ENCODE results near the gene TMBIM4.

DNA sequence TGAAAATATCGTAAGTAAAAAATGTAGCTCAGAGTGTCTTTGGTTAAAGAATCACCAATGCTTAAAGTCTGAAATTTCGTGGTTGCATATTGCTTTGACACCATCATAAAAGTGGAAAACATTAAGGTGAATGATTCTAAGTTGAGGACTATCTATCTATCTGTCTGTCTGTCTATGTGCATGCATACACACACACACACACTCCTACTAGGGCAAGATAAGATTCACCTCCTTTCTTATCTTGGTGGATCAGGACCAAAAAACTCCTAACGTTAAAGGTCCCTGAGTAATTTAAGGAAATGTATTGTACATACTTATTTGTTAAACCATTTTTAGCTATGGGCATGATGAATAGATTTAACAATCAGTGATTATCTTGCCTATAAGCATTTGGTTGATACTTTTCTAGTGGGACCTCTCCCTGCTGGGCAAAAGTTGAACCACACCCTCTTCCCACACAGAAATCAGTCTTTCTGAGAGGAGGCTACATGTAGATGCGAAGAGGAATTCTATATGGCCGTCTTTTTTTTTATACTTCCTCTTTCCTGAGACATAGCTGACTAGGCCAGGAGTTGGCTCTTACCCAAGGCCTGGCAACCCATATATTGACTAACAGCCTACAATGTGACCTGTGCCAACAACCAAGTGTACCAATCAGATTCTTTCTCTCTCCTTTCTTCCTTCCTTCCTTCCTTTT lies 19.9 kb downstream of the TMBIM4 start:
- TF ChIP-seq, protein P1, sequence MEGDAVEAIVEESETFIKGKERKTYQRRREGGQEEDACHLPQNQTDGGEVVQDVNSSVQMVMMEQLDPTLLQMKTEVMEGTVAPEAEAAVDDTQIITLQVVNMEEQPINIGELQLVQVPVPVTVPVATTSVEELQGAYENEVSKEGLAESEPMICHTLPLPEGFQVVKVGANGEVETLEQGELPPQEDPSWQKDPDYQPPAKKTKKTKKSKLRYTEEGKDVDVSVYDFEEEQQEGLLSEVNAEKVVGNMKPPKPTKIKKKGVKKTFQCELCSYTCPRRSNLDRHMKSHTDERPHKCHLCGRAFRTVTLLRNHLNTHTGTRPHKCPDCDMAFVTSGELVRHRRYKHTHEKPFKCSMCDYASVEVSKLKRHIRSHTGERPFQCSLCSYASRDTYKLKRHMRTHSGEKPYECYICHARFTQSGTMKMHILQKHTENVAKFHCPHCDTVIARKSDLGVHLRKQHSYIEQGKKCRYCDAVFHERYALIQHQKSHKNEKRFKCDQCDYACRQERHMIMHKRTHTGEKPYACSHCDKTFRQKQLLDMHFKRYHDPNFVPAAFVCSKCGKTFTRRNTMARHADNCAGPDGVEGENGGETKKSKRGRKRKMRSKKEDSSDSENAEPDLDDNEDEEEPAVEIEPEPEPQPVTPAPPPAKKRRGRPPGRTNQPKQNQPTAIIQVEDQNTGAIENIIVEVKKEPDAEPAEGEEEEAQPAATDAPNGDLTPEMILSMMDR (IDR thresholded peaks at IDR 0.05) = no peak
- no peak for TF ChIP-seq POLR2A (IDR thresholded peaks at IDR 0.05)

All from thyroid gland (tissue), 4 donors.